OCI-M2 (cell line): ENCODE results near the gene H6PD.

Source experiments
- DNase-seq: peaks from one replicate; lab custom pipeline; 2025; ENCODE audit not compliant: unreplicated experiment; lab: John Stamatoyannopoulos, UW

H6PD gene

GRCh38 chr1:9240914-9241820 is 6.6 kb downstream of the H6PD start:
- no peak for DNase-seq

- DNase-seq: no peak
These were observed 7.3 kb downstream of the H6PD start for GRCh38 chr1:9241891-9242290.

- DNase-seq: no peak
These were observed 7.9 kb downstream of the H6PD start for GRCh38 chr1:9242338-9242969.

- DNase-seq: no peak
These were observed 8.6 kb downstream of the H6PD start for GRCh38 chr1:9243066-9243739.

- no peak for DNase-seq
These were observed 10.1 kb downstream of the H6PD start for GRCh38 chr1:9244501-9245229.

- DNase-seq: no peak
These were observed 10.7 kb downstream of the H6PD start for GRCh38 chr1:9245230-9245619.

- no peak for DNase-seq
These were observed 11.1 kb downstream of the H6PD start for GRCh38 chr1:9245661-9246060.

- no peak for DNase-seq
These were observed 11.6 kb downstream of the H6PD start for GRCh38 chr1:9246215-9246614.

GRCh38 chr1:9246841-9247785 is 12.5 kb downstream of the H6PD start:
- no peak for DNase-seq

- DNase-seq: no peak
These were observed 13.3 kb downstream of the H6PD start for GRCh38 chr1:9247894-9248293.

- no peak for DNase-seq
These were observed 14.0 kb downstream of the H6PD start for GRCh38 chr1:9248341-9249262.

GRCh38 chr1:9249263-9249533 is 14.6 kb downstream of the H6PD start:
- DNase-seq: no peak

GRCh38 chr1:9249534-9250410 is 15.2 kb downstream of the H6PD start:
- no peak for DNase-seq

GRCh38 chr1:9250411-9251381 is 16.1 kb downstream of the H6PD start:
- no peak for DNase-seq

- no peak for DNase-seq
These were observed 16.9 kb downstream of the H6PD start for GRCh38 chr1:9251501-9251900.

GRCh38 chr1:9253004-9253403 is 18.4 kb downstream of the H6PD start:
- no peak for DNase-seq

GRCh38 chr1:9253453-9254105 is 19.0 kb downstream of the H6PD start:
- no peak for DNase-seq
